ENCODE data around the gene TMEM107.

Gene TMEM107

DNA sequence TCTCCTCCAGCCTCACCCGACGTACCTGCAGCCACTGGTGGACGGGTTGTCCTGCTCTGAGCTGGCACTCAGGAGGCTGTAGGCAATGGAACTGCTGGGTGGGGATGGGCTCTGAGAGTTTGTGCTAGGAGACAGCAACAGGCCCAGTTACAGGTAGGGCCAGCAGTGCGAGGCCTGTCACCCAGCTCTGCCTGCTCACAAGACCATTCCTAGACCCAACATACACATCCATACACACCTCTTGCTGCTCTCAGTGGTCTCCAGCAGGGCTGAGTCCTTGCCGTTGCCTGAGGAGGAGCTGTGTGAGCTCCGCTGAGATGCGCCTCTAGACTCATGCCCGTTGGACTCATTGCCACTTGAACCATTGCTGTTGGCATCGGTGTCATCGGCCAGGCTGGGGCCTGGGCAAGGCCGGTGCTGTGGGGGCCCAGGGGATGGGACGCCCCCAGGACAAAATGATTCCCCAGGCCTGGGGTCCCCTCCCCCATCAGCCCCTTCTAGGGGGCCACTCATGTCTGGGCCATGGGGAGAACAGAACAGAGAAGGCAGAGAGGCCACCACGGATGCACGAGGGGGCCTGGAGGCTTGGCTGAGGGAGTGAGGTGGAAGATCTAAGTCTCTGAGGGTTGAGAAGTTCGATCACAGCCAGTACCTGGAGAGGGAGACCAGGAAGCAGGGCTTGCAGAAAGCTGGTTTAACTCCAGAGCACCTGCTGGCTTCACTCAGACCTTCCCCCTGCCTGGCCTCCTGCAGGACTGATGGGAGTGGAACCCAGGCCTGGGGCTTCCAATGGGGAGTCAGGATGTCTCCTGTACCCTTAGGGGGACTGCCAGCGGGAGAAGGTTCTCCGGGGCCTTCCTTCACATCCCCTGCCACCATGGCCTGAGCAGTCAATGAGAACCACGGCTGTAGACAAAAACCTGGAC, 25.7 kb downstream of the TMEM107 start:
- peaks cover 13 to 49% (median 42%) of the 10 kb centered on the region in 4 experiments for H3K36me3 ChIP-seq (ENCODE audit: control insufficient read depth in 4 of 4, insufficient read depth in 4 of 4, low read length in 3 of 4)
- H3K27ac ChIP-seq (ENCODE audit: insufficient read depth in 1 of 2, low read depth in 1 of 2, low read length in 2 of 2, poor library complexity in 1 of 2, severe bottlenecking in 2 of 2) = peak overlapping the region; percentile 49 to 92
- no peaks in the 10 kb centered on the region for H3K27me3 ChIP-seq (replicated peaks in 2 of 5; ENCODE audit: control insufficient read depth in 4 of 5, insufficient read depth in 5 of 5, low read length in 4 of 5)
- no peak for DNase-seq
- no peaks in the 10 kb centered on the region for H3K9me3 ChIP-seq (ENCODE audit: control extremely low read depth in 1 of 5, control insufficient read depth in 4 of 5, insufficient read depth in 2 of 5, low read depth in 1 of 5, low read length in 4 of 5)
- H3K4me1 ChIP-seq (ENCODE audit: control extremely low read depth in 1 of 4, control insufficient read depth in 4 of 4, insufficient read depth in 4 of 4, low read length in 3 of 4) = peaks cover 9 to 55% (median 53%) of the 10 kb centered on the region in 4 experiments
- ChIA-PET CTCF (interaction anchor here (1.9 to 22.4 kb wide), 3 partner anchors 5 to 31 kb away, joined by 10 to 292 read pairs (median 292); partner anchors contain the start of genes ALOXE3, PER1 and VAMP2), POLR2A (interaction anchor here (0.6 to 1.0 kb wide), 7 partner anchors 9 to 73 kb away, joined by 3 to 7 read pairs (median 3); no protein-coding TSS in a partner anchor)
- H3K4me3 ChIP-seq (ENCODE audit: control insufficient read depth in 1 of 7, extremely low read depth in 1 of 7, insufficient read depth in 4 of 7, low read depth in 2 of 7, low read length in 6 of 7) = peak overlapping the region in 6 of 7 experiments; percentile 28 to 94 (median 82)
- WGBS (ENCODE audit: insufficient coverage) = 79% methylated on average over 12 of the region's 18 CpGs

DNA sequence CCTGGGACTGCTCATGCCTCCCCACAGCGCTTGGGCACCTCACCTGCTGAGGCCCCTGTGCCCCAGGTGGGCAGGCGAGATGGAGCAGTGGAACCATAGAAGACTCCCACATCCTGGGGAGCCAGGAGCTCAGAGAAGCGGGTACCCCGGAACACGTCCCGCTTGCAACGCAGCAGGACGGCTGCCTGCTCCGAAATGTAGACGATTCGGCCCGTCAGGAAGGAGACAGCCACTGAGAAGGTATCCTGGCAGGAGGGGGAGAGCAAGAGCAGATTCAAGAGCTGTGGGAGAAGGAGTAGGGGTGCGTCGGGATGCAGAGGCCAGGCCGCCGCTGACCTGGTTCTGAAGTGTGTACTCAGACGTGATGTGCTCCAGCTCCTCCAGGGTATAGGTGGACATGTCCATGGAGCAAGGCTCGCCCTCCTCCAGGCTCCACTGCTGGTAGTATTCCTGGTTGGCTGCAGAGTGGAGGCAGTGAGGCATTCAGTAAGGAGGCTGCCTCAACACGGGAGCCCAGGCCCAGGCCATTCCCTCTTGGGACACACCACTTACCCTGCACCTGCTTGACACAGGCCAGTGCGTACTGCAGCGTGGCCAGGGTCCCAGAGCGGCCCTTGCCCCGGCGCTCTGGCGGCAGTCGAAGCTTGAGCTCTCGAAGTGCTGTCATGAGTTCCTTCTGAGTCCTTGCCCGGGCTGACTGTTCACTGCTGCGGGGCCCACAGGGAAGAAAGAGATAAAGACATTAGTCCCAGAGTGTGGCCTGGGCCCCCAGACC, 26.6 kb downstream of the TMEM107 start:
- H3K27ac ChIP-seq (ENCODE audit: insufficient read depth in 1 of 2, low read depth in 1 of 2, low read length in 2 of 2, poor library complexity in 1 of 2, severe bottlenecking in 2 of 2) = no peak overlapping the region

GRCh38 chr17:8148560-8148959, 27.6 kb downstream of the TMEM107 start:
- no peak for DNase-seq
- ChIA-PET CTCF (interaction anchor here (19.3 to 22.4 kb wide), 2 partner anchors 7 kb away, joined by 292 read pairs; partner anchors contain the start of genes PER1 and VAMP2), POLR2A (interaction anchor here (1.1 to 1.2 kb wide), 2 partner anchors 9 to 10 kb away, joined by 3 to 5 read pairs; no protein-coding TSS in a partner anchor)
- Histone ChIP-seq H3K4me1 (ENCODE audit: control extremely low read depth in 1 of 4, control insufficient read depth in 4 of 4, insufficient read depth in 4 of 4, low read length in 3 of 4) (peaks cover 5 to 36% (median 34%) of the 10 kb centered on the region in 4 experiments), H3K4me3 (ENCODE audit: control insufficient read depth in 1 of 7, extremely low read depth in 1 of 7, insufficient read depth in 4 of 7, low read depth in 2 of 7, low read length in 6 of 7) (no peak overlapping the region), H3K27me3 (replicated peaks in 2 of 5; ENCODE audit: control insufficient read depth in 4 of 5, insufficient read depth in 5 of 5, low read length in 4 of 5) (no peaks in the 10 kb centered on the region), H3K27ac (ENCODE audit: insufficient read depth in 1 of 2, low read depth in 1 of 2, low read length in 2 of 2, poor library complexity in 1 of 2, severe bottlenecking in 2 of 2) (no peak overlapping the region), H3K9me3 (ENCODE audit: control extremely low read depth in 1 of 5, control insufficient read depth in 4 of 5, insufficient read depth in 2 of 5, low read depth in 1 of 5, low read length in 4 of 5) (no peaks in the 10 kb centered on the region), H3K36me3 (ENCODE audit: control insufficient read depth in 4 of 4, insufficient read depth in 4 of 4, low read length in 3 of 4) (peaks cover 13 to 67% (median 53%) of the 10 kb centered on the region in 4 experiments)
- 99% methylated on average over 9 of the region's 13 CpGs for WGBS (ENCODE audit: insufficient coverage)

More for the DNA sequence above, 26.6 kb downstream of the TMEM107 start:
- peaks cover 5 to 47% (median 45%) of the 10 kb centered on the region in 4 experiments for H3K4me1 ChIP-seq (ENCODE audit: control extremely low read depth in 1 of 4, control insufficient read depth in 4 of 4, insufficient read depth in 4 of 4, low read length in 3 of 4)
- peaks cover 13 to 57% (median 46%) of the 10 kb centered on the region in 4 experiments for H3K36me3 ChIP-seq (ENCODE audit: control insufficient read depth in 4 of 4, insufficient read depth in 4 of 4, low read length in 3 of 4)
- no peaks in the 10 kb centered on the region for H3K27me3 ChIP-seq (replicated peaks in 2 of 5; ENCODE audit: control insufficient read depth in 4 of 5, insufficient read depth in 5 of 5, low read length in 4 of 5)
- no peak for DNase-seq
- no peak overlapping the region for H3K4me3 ChIP-seq (ENCODE audit: control insufficient read depth in 1 of 7, extremely low read depth in 1 of 7, insufficient read depth in 4 of 7, low read depth in 2 of 7, low read length in 6 of 7)
- ChIA-PET CTCF (interaction anchor here (19.3 to 22.4 kb wide), 2 partner anchors 6 to 8 kb away, joined by 292 read pairs; partner anchors contain the start of genes PER1 and VAMP2), POLR2A (interaction anchor here (0.9 kb wide), 1 partner anchor 11 kb away, joined by 3 read pairs; no protein-coding TSS in a partner anchor)
- H3K9me3 ChIP-seq (ENCODE audit: control extremely low read depth in 1 of 5, control insufficient read depth in 4 of 5, insufficient read depth in 2 of 5, low read depth in 1 of 5, low read length in 4 of 5) = no peaks in the 10 kb centered on the region
- over 99% methylated on average over 29 of the region's 29 CpGs for WGBS (ENCODE audit: insufficient coverage)

- 99% methylated on average over 12 of the region's 13 CpGs for WGBS (ENCODE audit: insufficient coverage)
- H3K27ac ChIP-seq (ENCODE audit: insufficient read depth in 1 of 2, low read depth in 1 of 2, low read length in 2 of 2, poor library complexity in 1 of 2, severe bottlenecking in 2 of 2) = no peak overlapping the region
- no peak for DNase-seq
- POLR2A ChIA-PET = interaction anchor here (1.1 to 1.2 kb wide), 2 partner anchors 8 to 11 kb away, joined by 3 to 5 read pairs; no protein-coding TSS in a partner anchor
- CTCF ChIA-PET = interaction anchor here (19.3 to 22.4 kb wide), 2 partner anchors 6 to 7 kb away, joined by 292 read pairs; partner anchors contain the start of genes PER1 and VAMP2
- H3K4me1 ChIP-seq (ENCODE audit: control extremely low read depth in 1 of 4, control insufficient read depth in 4 of 4, insufficient read depth in 4 of 4, low read length in 3 of 4) = peaks cover 4 to 30% (median 28%) of the 10 kb centered on the region in 4 experiments
- no peaks in the 10 kb centered on the region for H3K9me3 ChIP-seq (ENCODE audit: control extremely low read depth in 1 of 5, control insufficient read depth in 4 of 5, insufficient read depth in 2 of 5, low read depth in 1 of 5, low read length in 4 of 5)
- peaks cover 13 to 72% (median 53%) of the 10 kb centered on the region in 4 experiments for H3K36me3 ChIP-seq (ENCODE audit: control insufficient read depth in 4 of 4, insufficient read depth in 4 of 4, low read length in 3 of 4)
- H3K27me3 ChIP-seq (replicated peaks in 2 of 5; ENCODE audit: control insufficient read depth in 4 of 5, insufficient read depth in 5 of 5, low read length in 4 of 5) = no peaks in the 10 kb centered on the region
- H3K4me3 ChIP-seq (ENCODE audit: control insufficient read depth in 1 of 7, extremely low read depth in 1 of 7, insufficient read depth in 4 of 7, low read depth in 2 of 7, low read length in 6 of 7) = no peak overlapping the region
These were observed 28.3 kb downstream of the TMEM107 start for GRCh38 chr17:8147805-8148404.

DNA sequence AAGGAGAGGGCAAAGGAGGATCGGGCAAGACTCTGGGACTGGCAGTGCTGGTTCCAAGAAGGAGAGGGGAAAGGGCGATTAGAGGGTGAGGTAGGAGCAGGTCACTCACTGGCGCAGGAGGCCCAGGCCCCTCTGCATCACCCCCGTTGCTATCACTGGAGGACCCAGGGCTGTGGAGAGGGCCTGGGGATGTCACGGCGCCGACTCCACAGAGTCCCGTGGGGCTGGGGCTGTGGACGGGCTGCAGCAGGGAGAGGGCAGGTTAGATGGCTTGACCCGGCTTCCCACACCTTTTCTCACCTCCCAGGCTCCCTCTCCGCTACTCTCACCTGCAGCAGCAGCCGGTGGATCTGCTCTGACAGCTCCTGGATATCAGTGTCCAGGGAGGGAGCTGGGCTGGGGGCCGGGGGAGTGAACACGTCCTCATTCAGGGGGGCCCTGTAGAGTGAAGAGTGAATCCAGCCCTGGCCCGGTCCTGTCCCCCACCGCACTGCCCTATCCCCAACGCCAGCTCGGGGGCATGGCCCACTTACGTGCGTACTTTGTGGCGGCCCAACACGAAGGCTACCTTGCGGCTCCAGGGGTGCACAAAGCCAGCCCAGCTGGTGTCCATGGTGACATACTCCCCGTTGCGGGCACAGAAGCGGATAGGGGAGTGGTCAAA, 28.9 kb downstream of the TMEM107 start:
- POLR2A ChIA-PET = interaction anchor here (1.1 to 1.2 kb wide), 2 partner anchors 8 to 11 kb away, joined by 3 to 5 read pairs; no protein-coding TSS in a partner anchor
- 99% methylated on average over 20 of the region's 26 CpGs for WGBS (ENCODE audit: insufficient coverage)
- no peak for DNase-seq

More for the DNA sequence above, 28.9 kb downstream of the TMEM107 start:
- Histone ChIP-seq H3K4me1 (ENCODE audit: control extremely low read depth in 1 of 4, control insufficient read depth in 4 of 4, insufficient read depth in 4 of 4, low read length in 3 of 4) (peaks cover 0 to 24% (median 21%) of the 10 kb centered on the region in 4 experiments), H3K27me3 (replicated peaks in 2 of 5; ENCODE audit: control insufficient read depth in 4 of 5, insufficient read depth in 5 of 5, low read length in 4 of 5) (no peaks in the 10 kb centered on the region), H3K27ac (ENCODE audit: insufficient read depth in 1 of 2, low read depth in 1 of 2, low read length in 2 of 2, poor library complexity in 1 of 2, severe bottlenecking in 2 of 2) (no peak overlapping the region), H3K36me3 (ENCODE audit: control insufficient read depth in 4 of 4, insufficient read depth in 4 of 4, low read length in 3 of 4) (peaks cover 13 to 79% (median 58%) of the 10 kb centered on the region in 4 experiments), H3K9me3 (ENCODE audit: control extremely low read depth in 1 of 5, control insufficient read depth in 4 of 5, insufficient read depth in 2 of 5, low read depth in 1 of 5, low read length in 4 of 5) (no peaks in the 10 kb centered on the region), H3K4me3 (ENCODE audit: control insufficient read depth in 1 of 7, extremely low read depth in 1 of 7, insufficient read depth in 4 of 7, low read depth in 2 of 7, low read length in 6 of 7) (no peak overlapping the region)
- CTCF ChIA-PET = interaction anchor here (19.3 to 22.4 kb wide), 2 partner anchors 6 to 8 kb away, joined by 292 read pairs; partner anchors contain the start of genes PER1 and VAMP2

Data from common myeloid progenitor, CD34-positive (primary cell).